SU-DHL-6 (cell line): ENCODE results near the gene HHIP.

ENCODE experiments used
- H2AFZ ChIP-seq: fragments of 200-600 bp; sonication (generic); 2 replicates; pipeline ENCODE4 v1.6.1; 2014; ENCODE audit warnings: low read depth, mild to moderate bottlenecking, moderate library complexity, mixed read lengths, antibody characterized with exemption, low read length; ENCODE audit not compliant: severe bottlenecking
- H3F3A ChIP-seq: fragments of 200-600 bp; shearing (Covaris generic); 2 replicates; pipeline ENCODE4 v1.6.0; 2016; ENCODE audit warnings: antibody characterized with exemption, mild to moderate bottlenecking; ENCODE audit not compliant: insufficient read depth
- H3K27ac ChIP-seq: fragments of 200-600 bp; sonication (generic); 2 replicates; pipeline ENCODE4 v1.5.1; 2016; ENCODE audit warnings: low read depth, mild to moderate bottlenecking, low read length, moderate library complexity, mixed read lengths
- H3K27me3 ChIP-seq: fragments of 200-600 bp; sonication (generic), shearing (Covaris generic); 2 replicates; pipeline ENCODE4 v1.6.0; 2014; ENCODE audit warnings: mild to moderate bottlenecking, low read length
- H3K36me3 ChIP-seq: fragments of 200-600 bp; sonication (generic); 2 replicates; pipeline ENCODE4 v1.6.1; 2014; ENCODE audit warnings: mild to moderate bottlenecking, low read length, mixed read lengths
- H3K4me2 ChIP-seq: fragments of 300-600, 200-600 bp; shearing (Covaris generic), sonication (generic); 2 replicates; pipeline ENCODE4 v1.6.0; 2014; ENCODE audit warnings: low read length, low read depth, mild to moderate bottlenecking; ENCODE audit not compliant: poor library complexity, severe bottlenecking
- H3K4me3 ChIP-seq: fragments of 200-600 bp; sonication (generic); 2 replicates; pipeline ENCODE4 v1.5.1; 2014; ENCODE audit warnings: antibody characterized with exemption, low read length, mild to moderate bottlenecking, mixed read lengths; ENCODE audit not compliant: insufficient read depth, poor library complexity, severe bottlenecking
- H3K79me2 ChIP-seq: fragments of 200-600 bp; sonication (generic); 2 replicates; pipeline ENCODE4 v1.6.1; 2014; ENCODE audit warnings: mild to moderate bottlenecking, low read length, moderate library complexity; ENCODE audit not compliant: insufficient read depth
- H3K9ac ChIP-seq: fragments of 200-600 bp; sonication (generic); 2 replicates; pipeline ENCODE4 v1.7.0; 2014; ENCODE audit warnings: mild to moderate bottlenecking, low read length
- H3K9me2 ChIP-seq: fragments of 200-600 bp; sonication (generic); replicated peaks from 2 replicates; pipeline ENCODE4 v1.6.1; 2014; ENCODE audit warnings: low read length; ENCODE audit not compliant: insufficient read depth
- H3K9me3 ChIP-seq: fragments of 200-600 bp; sonication (generic); 2 replicates; pipeline ENCODE4 v1.6.1; 2014; ENCODE audit warnings: low read length, mixed read lengths; ENCODE audit not compliant: insufficient read depth
- H4K20me1 ChIP-seq: fragments of 200-600 bp; sonication (generic); 2 replicates; pipeline ENCODE4 v1.6.1; 2014; ENCODE audit warnings: low read depth, mild to moderate bottlenecking, antibody characterized with exemption, low read length, moderate library complexity, mixed read lengths
- EZH2phosphoT487 ChIP-seq: fragments of 200-600 bp; sonication (generic), shearing (Covaris generic); conservative IDR thresholded peaks from 2 replicates; pipeline ENCODE4 v1.6.1; 2018; ENCODE audit warnings: mild to moderate bottlenecking, antibody characterized with exemption, low read length, moderate library complexity, mixed read lengths
- TF ChIP-seq, protein P1 (sequence below): fragments of 200-600 bp; sonication (generic); IDR thresholded peaks from one replicate; pipeline ENCODE4 v1.5.1; 2017; ENCODE audit warnings: antibody characterized with exemption, mild to moderate bottlenecking, low read length, moderate library complexity; ENCODE audit not compliant: insufficient read depth, poor library complexity, severe bottlenecking

The HHIP gene

DNA sequence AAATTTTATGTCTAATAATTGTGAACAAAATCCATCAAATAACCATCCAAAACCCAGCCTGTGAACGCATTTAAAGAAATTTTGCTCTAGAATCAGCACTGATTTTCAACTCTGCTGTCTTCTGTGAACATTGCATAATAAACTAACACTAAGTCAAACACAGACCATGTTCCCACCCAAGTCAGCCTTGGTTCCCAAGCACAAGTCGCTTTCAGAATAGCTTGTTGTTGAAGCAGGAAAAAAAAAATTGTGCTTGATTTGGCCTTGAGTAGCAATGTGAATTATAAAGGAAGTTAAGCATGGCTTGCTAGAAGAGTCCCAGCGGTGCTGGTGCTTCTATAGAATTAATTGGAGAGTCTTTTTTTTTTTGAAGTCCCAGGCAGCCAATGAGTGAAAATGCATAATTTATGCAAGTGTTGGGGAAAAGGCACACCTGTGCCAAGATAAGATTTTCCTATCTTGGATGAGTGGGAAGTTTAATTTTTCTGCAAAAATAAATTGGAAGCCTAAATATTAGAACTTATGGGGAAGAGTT, 42.1 kb downstream of the HHIP start:
- Histone ChIP-seq H3K9ac (no peak overlapping the region), H3K27ac (no peak overlapping the region), H2AFZ (no peak overlapping the region), H4K20me1 (no peaks in the 10 kb centered on the region), H3K4me2 (no peak overlapping the region), H3K9me2 (no peaks in the 10 kb centered on the region), H3K4me3 (no peak overlapping the region), H3K9me3 (no peaks in the 10 kb centered on the region), H3K36me3 (no peaks in the 10 kb centered on the region), H3F3A (no peaks in the 10 kb centered on the region), H3K79me2 (no peaks in the 10 kb centered on the region), H3K27me3 (no peaks in the 10 kb centered on the region)
- TF ChIP-seq, protein P1, sequence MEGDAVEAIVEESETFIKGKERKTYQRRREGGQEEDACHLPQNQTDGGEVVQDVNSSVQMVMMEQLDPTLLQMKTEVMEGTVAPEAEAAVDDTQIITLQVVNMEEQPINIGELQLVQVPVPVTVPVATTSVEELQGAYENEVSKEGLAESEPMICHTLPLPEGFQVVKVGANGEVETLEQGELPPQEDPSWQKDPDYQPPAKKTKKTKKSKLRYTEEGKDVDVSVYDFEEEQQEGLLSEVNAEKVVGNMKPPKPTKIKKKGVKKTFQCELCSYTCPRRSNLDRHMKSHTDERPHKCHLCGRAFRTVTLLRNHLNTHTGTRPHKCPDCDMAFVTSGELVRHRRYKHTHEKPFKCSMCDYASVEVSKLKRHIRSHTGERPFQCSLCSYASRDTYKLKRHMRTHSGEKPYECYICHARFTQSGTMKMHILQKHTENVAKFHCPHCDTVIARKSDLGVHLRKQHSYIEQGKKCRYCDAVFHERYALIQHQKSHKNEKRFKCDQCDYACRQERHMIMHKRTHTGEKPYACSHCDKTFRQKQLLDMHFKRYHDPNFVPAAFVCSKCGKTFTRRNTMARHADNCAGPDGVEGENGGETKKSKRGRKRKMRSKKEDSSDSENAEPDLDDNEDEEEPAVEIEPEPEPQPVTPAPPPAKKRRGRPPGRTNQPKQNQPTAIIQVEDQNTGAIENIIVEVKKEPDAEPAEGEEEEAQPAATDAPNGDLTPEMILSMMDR = no peak
- no peak for TF ChIP-seq EZH2phosphoT487

DNA sequence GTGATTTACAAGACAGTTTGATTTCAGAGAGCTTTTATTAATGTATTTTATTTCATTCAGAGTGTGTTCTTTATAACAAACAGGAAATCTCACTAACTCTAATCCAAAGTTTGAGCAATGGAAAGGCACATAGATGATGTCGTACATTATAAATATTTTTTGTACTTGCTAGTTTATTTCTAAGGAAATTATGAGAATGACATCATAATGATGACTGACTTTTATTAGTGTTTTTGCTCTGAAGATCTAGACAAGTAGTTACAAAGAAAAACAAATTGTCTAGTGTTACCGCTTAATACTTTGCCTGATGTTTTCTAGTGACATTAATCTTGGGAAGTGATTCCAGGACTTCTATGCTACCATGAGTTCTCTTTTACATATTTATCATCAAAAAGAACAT, 43.2 kb downstream of the HHIP start:
- Histone ChIP-seq H3K27me3 (no peaks in the 10 kb centered on the region), H3K9me3 (no peaks in the 10 kb centered on the region), H3K9ac (no peak overlapping the region), H4K20me1 (no peaks in the 10 kb centered on the region), H3K9me2 (no peaks in the 10 kb centered on the region), H2AFZ (no peak overlapping the region), H3K36me3 (no peaks in the 10 kb centered on the region), H3K79me2 (no peaks in the 10 kb centered on the region), H3K4me2 (no peak overlapping the region), H3F3A (no peaks in the 10 kb centered on the region), H3K4me3 (no peak overlapping the region), H3K27ac (no peak overlapping the region)
- TF ChIP-seq EZH2phosphoT487 = no peak
- TF ChIP-seq, protein P1 = no peak

DNA sequence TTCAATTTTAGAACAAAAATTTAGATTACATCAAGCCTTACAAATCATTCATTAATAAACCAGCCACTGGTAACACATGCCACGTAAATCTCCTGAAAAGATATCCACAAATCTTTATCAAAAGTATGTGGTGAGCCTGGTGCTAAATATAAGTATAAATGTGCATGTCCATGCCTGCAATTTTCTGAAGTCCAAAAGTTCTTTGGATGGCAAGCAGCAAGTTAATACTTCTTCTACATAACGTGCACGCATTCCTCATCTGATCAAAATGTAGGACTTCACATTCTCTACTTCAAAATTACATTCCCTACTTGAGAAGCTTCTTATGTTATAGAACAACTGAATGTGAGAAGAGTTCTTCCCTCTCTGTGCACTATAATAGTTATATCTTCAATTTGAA, 49.8 kb downstream of the HHIP start:
- Histone ChIP-seq H3K4me3 (no peak overlapping the region), H3K27me3 (no peaks in the 10 kb centered on the region), H3K79me2 (no peaks in the 10 kb centered on the region), H4K20me1 (no peaks in the 10 kb centered on the region), H3K9me3 (no peaks in the 10 kb centered on the region), H3F3A (no peaks in the 10 kb centered on the region), H3K27ac (no peak overlapping the region), H3K4me2 (no peak overlapping the region), H2AFZ (no peak overlapping the region), H3K9me2 (no peaks in the 10 kb centered on the region), H3K36me3 (no peaks in the 10 kb centered on the region), H3K9ac (no peak overlapping the region)
- TF ChIP-seq, protein P1 = no peak
- TF ChIP-seq EZH2phosphoT487 = no peak
